Glutamatergic neuron (in vitro differentiated cells): ENCODE measurements around the gene CD3E. TPM values are rescaled to one million over a fixed set of nuclear protein-coding genes. Genes with fewer than 3 reads are reported as not detected.

ENCODE experiments used
- DNase-seq: peaks from one replicate; pipeline ENCODE4 v3.0.0; 2022
- H3K27ac Mint-ChIP-seq: one replicate; pipeline ENCODE4 v1.8.0; 2020; ENCODE audit warnings: mild to moderate bottlenecking, mixed read lengths, inconsistent platforms; ENCODE audit not compliant: unreplicated experiment
- H3K27me3 Mint-ChIP-seq: one replicate; pipeline ENCODE4 v1.8.0; 2020; ENCODE audit warnings: mild to moderate bottlenecking, moderate library complexity, mixed read lengths, inconsistent platforms; ENCODE audit not compliant: unreplicated experiment
- H3K36me3 Mint-ChIP-seq: one replicate; pipeline ENCODE4 v1.8.0; 2020; ENCODE audit warnings: mild to moderate bottlenecking, mixed read lengths, inconsistent platforms; ENCODE audit not compliant: unreplicated experiment
- H3K4me1 Mint-ChIP-seq: one replicate; pipeline ENCODE4 v1.8.0; 2020; ENCODE audit warnings: mild to moderate bottlenecking, low read depth, mixed read lengths, inconsistent platforms; ENCODE audit not compliant: unreplicated experiment
- H3K4me3 Mint-ChIP-seq: one replicate; pipeline ENCODE4 v1.8.0; 2020; ENCODE audit warnings: mild to moderate bottlenecking, mixed read lengths, inconsistent platforms; ENCODE audit not compliant: unreplicated experiment
- H3K9me3 Mint-ChIP-seq: one replicate; pipeline ENCODE4 v1.8.0; 2020; ENCODE audit warnings: mild to moderate bottlenecking, moderate library complexity, mixed read lengths, inconsistent platforms; ENCODE audit not compliant: unreplicated experiment
- CTCF ChIP-seq: fragments of 200-600 bp; sonication (generic); IDR thresholded peaks from one replicate; pipeline ENCODE4 v1.5.0; 2021; ENCODE audit not compliant: partially characterized antibody, unreplicated experiment
- total RNA-seq: library from RNA; stranded (reverse); fragmentation: NEBNext Ultra II Directional; extraction: Animal tissue kit (Norgen Biotek cat#: 25700); gene quantifications from one replicate; pipeline ENCODE4 v1.2.1, GENCODE V29; 2021; ENCODE audit not compliant: unreplicated experiment

The CD3E gene
- total RNA-seq, 1 donor from 2014 or later: not detected

- no peak for TF ChIP-seq CTCF
- DNase-seq: no peak
- Mint-ChIP-seq H3K9me3 (peaks cover 2% of the 10 kb centered on the region), H3K36me3 (no peaks in the 10 kb centered on the region), H3K4me1 (peaks cover 2% of the 10 kb centered on the region), H3K4me3 (no peak overlapping the region), H3K27me3 (no peaks in the 10 kb centered on the region), H3K27ac (no peak overlapping the region)
Measured at GRCh38 chr11:118295199-118295598, 9.3 kb upstream of the CD3E start.

GRCh38 chr11:118295815-118296454, 8.6 kb upstream of the CD3E start:
- H3K27me3 Mint-ChIP-seq: no peaks in the 10 kb centered on the region
- no peak overlapping the region for H3K4me3 Mint-ChIP-seq
- H3K4me1 Mint-ChIP-seq: peaks cover 2% of the 10 kb centered on the region
- no peak overlapping the region for H3K27ac Mint-ChIP-seq
- no peaks in the 10 kb centered on the region for H3K36me3 Mint-ChIP-seq
- no peak for DNase-seq
- TF ChIP-seq CTCF: no peak
- no peaks in the 10 kb centered on the region for H3K9me3 Mint-ChIP-seq

- DNase-seq: no peak
- Mint-ChIP-seq H3K9me3 (peaks cover 3% of the 10 kb centered on the region), H3K4me3 (no peak overlapping the region), H3K27ac (no peak overlapping the region), H3K36me3 (no peaks in the 10 kb centered on the region), H3K4me1 (no peaks in the 10 kb centered on the region), H3K27me3 (no peaks in the 10 kb centered on the region)
- no peak for TF ChIP-seq CTCF
Measured at GRCh38 chr11:118301600-118302195, 2.8 kb upstream of the CD3E start.

- Mint-ChIP-seq H3K9me3 (peaks cover 3% of the 10 kb centered on the region), H3K4me1 (no peaks in the 10 kb centered on the region), H3K4me3 (no peak overlapping the region), H3K27ac (no peak overlapping the region), H3K27me3 (no peaks in the 10 kb centered on the region), H3K36me3 (no peaks in the 10 kb centered on the region)
- no peak for DNase-seq
- TF ChIP-seq CTCF: no peak
Measured at GRCh38 chr11:118304227-118304567, 333 bp upstream of the CD3E start.

GRCh38 chr11:118305726-118306125, 1.2 kb downstream of the CD3E start:
- Mint-ChIP-seq H3K27me3 (no peaks in the 10 kb centered on the region), H3K36me3 (no peaks in the 10 kb centered on the region), H3K4me3 (no peak overlapping the region), H3K27ac (no peak overlapping the region), H3K9me3 (peaks cover 3% of the 10 kb centered on the region), H3K4me1 (no peaks in the 10 kb centered on the region)
- no peak for TF ChIP-seq CTCF
- DNase-seq: no peak
